NCI-H510A treated with DMSO at 0.1 percent for 48 hours (cell line): Measurements from ENCODE around the gene TECR.
"Not testable (repeated sequence)": the region's sequence is repeated elsewhere in the genome, so short reads cannot be mapped to it uniquely, and the experiment has no call there.

ENCODE experiments used
- DNase-seq: peaks from one replicate; lab custom pipeline; 2025; lab: John Stamatoyannopoulos, UW

The TECR gene

DNA sequence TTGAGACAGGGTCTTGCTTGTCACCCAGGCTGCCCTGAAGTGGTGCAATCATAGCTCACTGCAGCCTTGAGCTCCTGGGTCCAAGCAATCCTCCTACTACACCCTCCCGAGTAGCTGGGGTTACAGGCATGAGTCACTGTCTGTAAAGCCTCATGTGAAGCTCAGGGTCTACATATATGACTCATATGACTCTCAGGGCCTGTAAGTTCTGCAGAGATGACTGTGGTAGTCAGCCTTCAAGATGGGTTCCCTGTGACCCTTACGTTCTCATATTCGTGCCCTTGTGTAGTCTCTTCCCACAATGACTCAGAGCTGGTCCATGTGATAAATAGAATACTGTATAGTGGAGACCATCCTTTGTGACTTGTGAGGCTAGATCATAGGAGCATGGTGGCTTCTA lies 55.8 kb downstream of the TECR start:
- not testable (repeated sequence) for DNase-seq

- DNase-seq, result not testable (repeated sequence)
Observed at GRCh38 chr19:14589433-14589832, 60.0 kb downstream of the TECR start.

GRCh38 chr19:14595558-14595957 lies 66.2 kb downstream of the TECR start:
- no peak for DNase-seq

DNA sequence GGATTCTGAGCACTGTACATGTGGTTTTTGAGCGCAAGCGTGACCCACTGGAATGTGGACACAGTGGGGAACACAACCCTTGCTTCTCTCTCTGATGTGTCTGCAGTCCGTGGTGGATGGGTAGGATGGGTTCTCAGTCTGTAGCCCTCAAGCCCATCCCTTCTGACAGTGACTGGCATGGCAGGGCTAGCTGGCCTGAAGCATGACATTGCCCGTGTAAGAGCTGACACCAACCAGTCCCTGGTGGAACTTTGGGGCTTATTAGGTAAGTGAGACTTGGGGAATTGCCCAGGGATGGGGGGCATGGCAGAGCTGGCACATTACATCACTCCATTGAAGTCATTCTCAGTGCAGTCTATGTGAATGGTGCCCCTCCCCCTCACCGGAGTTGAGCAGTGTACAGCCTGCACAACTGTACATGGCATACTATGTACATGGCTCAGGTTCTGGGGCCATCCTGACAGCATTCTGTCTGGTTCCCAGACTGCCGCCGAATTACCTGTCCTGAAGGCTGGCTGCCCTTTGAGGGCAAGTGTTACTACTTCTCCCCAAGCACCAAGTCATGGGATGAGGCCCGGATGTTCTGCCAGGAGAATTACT lies 70.3 kb downstream of the TECR start:
- no peak for DNase-seq

- DNase-seq, result no peak
Observed at GRCh38 chr19:14603990-14604387, 74.6 kb downstream of the TECR start.

GRCh38 chr19:14606627-14607026 lies 77.2 kb downstream of the TECR start:
- no peak for DNase-seq

DNA sequence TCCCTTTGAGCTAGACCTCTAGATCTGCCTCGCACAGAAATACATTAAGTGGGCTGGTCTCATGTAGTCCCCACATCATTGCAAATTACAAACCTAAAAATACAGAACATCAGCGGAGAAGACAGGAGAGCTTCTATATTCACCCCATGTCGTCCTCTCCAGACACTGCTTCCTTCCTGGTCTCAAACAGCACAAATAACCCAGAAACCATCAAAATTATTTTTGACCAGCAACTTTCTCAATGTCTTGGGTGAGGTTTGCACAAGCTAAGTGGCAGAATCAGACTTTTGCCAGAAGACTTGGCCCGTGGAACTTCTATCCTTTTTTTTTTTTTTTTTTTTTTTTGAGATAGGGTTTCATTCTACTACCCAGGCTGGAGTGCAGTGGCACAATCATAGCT lies 81.7 kb downstream of the TECR start:
- no peak for DNase-seq

DNA sequence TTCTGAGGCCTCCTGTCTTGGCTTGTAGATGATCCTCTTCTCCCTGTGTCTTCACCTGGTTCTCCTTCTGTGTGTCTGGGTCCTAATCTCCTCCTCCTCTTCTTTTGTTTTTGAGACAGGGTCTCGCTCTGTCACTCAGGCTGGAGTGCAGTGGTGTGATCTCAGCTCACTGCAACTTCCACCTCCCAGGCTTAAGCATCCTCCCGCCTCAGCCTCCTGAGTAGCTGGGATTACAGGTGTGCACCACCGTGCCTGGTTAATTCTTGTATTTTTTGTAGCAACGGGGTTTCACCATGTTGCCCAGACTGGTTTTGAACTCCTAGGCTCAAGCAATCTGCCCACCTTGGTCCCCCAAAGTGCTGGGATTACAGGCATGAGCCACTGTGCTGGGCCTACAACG lies 82.8 kb downstream of the TECR start:
- not testable (repeated sequence) for DNase-seq

- DNase-seq, result no peak
Observed at GRCh38 chr19:14612657-14613056, 83.3 kb downstream of the TECR start.

- DNase-seq, result not testable (repeated sequence)
Observed at GRCh38 chr19:14613399-14614098, 84.2 kb downstream of the TECR start.

GRCh38 chr19:14614099-14614412 lies 84.7 kb downstream of the TECR start:
- DNase-seq, result no peak
